ENCODE measurements around the gene KRTAP5-1.
"Not testable (repeated sequence)": the region's sequence is repeated elsewhere in the genome, so short reads cannot be mapped to it uniquely, and the experiment has no call there.

The KRTAP5-1 gene

GRCh38 chr11:1600626-1601025, 15.5 kb upstream of the KRTAP5-1 start:
- DNase-seq = no peak

- DNase-seq = no peak
Observed at GRCh38 chr11:1598816-1599215, 13.7 kb upstream of the KRTAP5-1 start.

GRCh38 chr11:1598406-1598805, 13.3 kb upstream of the KRTAP5-1 start:
- not testable (repeated sequence) for DNase-seq

GRCh38 chr11:1597994-1598380, 12.9 kb upstream of the KRTAP5-1 start, which contains the start of gene KRTAP5-2:
Gene KRTAP5-2, minus strand, starts transcription at chr11:1598294. Its CDS starts 44 bp downstream, at chr11:1598250.
- no peak for DNase-seq

GRCh38 chr11:1597331-1597993, 12.4 kb upstream of the KRTAP5-1 start:
- no peak for DNase-seq

- not testable (repeated sequence) for DNase-seq
Observed at GRCh38 chr11:1596576-1597121, 11.6 kb upstream of the KRTAP5-1 start.

GRCh38 chr11:1595994-1596575, 11.0 kb upstream of the KRTAP5-1 start:
- not testable (repeated sequence) for DNase-seq

- no peak for DNase-seq
Observed at GRCh38 chr11:1592628-1593027, 7.5 kb upstream of the KRTAP5-1 start.

- DNase-seq = no peak
Observed at GRCh38 chr11:1589996-1590395, 4.9 kb upstream of the KRTAP5-1 start.

GRCh38 chr11:1589191-1589963, 4.3 kb upstream of the KRTAP5-1 start:
- DNase-seq = not testable (repeated sequence)

- DNase-seq = no peak
Observed at GRCh38 chr11:1586699-1587098, 1.6 kb upstream of the KRTAP5-1 start.

- not testable (repeated sequence) for DNase-seq
Observed at GRCh38 chr11:1582909-1583308, 2.2 kb downstream of the KRTAP5-1 start.

- DNase-seq = no peak
Observed at GRCh38 chr11:1581976-1582375, 3.1 kb downstream of the KRTAP5-1 start.

- no peak for DNase-seq
Observed at GRCh38 chr11:1576825-1577224, 8.3 kb downstream of the KRTAP5-1 start.

GRCh38 chr11:1575756-1576155, 9.3 kb downstream of the KRTAP5-1 start:
- not testable (repeated sequence) for DNase-seq

GRCh38 chr11:1574933-1575242, 10.2 kb downstream of the KRTAP5-1 start:
- DNase-seq = no peak

- DNase-seq = no peak
Observed at GRCh38 chr11:1574238-1574932, 10.7 kb downstream of the KRTAP5-1 start.

GRCh38 chr11:1573903-1574237, 11.2 kb downstream of the KRTAP5-1 start:
- no peak for DNase-seq

GRCh38 chr11:1573077-1573902, 11.8 kb downstream of the KRTAP5-1 start:
- no peak for DNase-seq

- peak; percentile 14 for DNase-seq
Observed at GRCh38 chr11:1572197-1573076, 12.6 kb downstream of the KRTAP5-1 start, which contains the start of gene DUSP8. Gene DUSP8, minus strand, starts transcription at chr11:1572271. Its CDS starts 6,445 bp downstream, at chr11:1565826.

- DNase-seq = no peak
Observed at GRCh38 chr11:1571760-1572196, 13.3 kb downstream of the KRTAP5-1 start.
